ENCODE measurements around the gene PAF1.
"Not testable (repeated sequence)": the region's sequence is repeated elsewhere in the genome, so short reads cannot be mapped to it uniquely, and the experiment has no call there.

Gene PAF1

GRCh38 chr19:39356647-39357046 is 34.3 kb downstream of the PAF1 start:
- DNase-seq, result no peak

GRCh38 chr19:39356073-39356472 is 34.8 kb downstream of the PAF1 start:
- DNase-seq, result no peak

- peak in 22 of 51 donors; percentile 6 to 79 (median 48) for DNase-seq
These were observed 35.7 kb downstream of the PAF1 start for GRCh38 chr19:39355253-39355652.

- DNase-seq, result peak in 1 of 51 donors; percentile 26
These were observed 38.3 kb downstream of the PAF1 start for GRCh38 chr19:39352381-39353255.

GRCh38 chr19:39351537-39352064 is 39.3 kb downstream of the PAF1 start:
- DNase-seq, result peak in 3 of 51 donors; percentile 29 to 48 (median 40)

GRCh38 chr19:39350156-39350555 is 40.8 kb downstream of the PAF1 start:
- no peak for DNase-seq

GRCh38 chr19:39349326-39349725 is 41.6 kb downstream of the PAF1 start:
- DNase-seq, result peak in 1 of 51 donors; percentile 14

GRCh38 chr19:39347332-39348164 is 43.4 kb downstream of the PAF1 start:
- no peak for DNase-seq

GRCh38 chr19:39345956-39346355 is 45.0 kb downstream of the PAF1 start:
- DNase-seq, result no peak

GRCh38 chr19:39342647-39343305 is 48.1 kb downstream of the PAF1 start:
- peak in 4 of 51 donors; percentile 18 to 42 (median 32) for DNase-seq

GRCh38 chr19:39341719-39342604 is 48.9 kb downstream of the PAF1 start, which contains the start of gene SAMD4B:
TSS of gene SAMD4B (plus strand) at chr19:39342421. CDS start at chr19:39356894, 14,473 bp downstream.
- DNase-seq, result peak; percentile 60 to 100 (median 98)

GRCh38 chr19:39341129-39341718 is 49.7 kb downstream of the PAF1 start:
- DNase-seq, result peak in 11 of 51 donors; percentile 20 to 60 (median 49)

GRCh38 chr19:39340156-39340555 is 50.8 kb downstream of the PAF1 start:
- not testable (repeated sequence) for DNase-seq

- no peak for DNase-seq
These were observed 51.2 kb downstream of the PAF1 start for GRCh38 chr19:39339674-39340073.

GRCh38 chr19:39336483-39336882 is 54.4 kb downstream of the PAF1 start:
- DNase-seq, result no peak

Data from hypothalamus (tissue), 51 donors.